SK-N-SH (cell line): ENCODE measurements around the gene TPM4. TPM values are rescaled to one million over a fixed set of nuclear protein-coding genes. Genes with fewer than 3 reads are reported as not detected.

ENCODE experiments used
- CTCF ChIA-PET: fragments of 300-600, 350-600 bp; formaldehyde crosslinking; extraction: SDS; loops from one replicate; lab custom pipeline; 2021; lab: Yijun Ruan, JAX
- POLR2A ChIA-PET: fragments of 350-600 bp; sonication (Branson Sonifier 250); formaldehyde crosslinking; extraction: SDS; loops from one replicate; lab custom pipeline; 2020; ENCODE audit warnings: antibody characterized with exemption, inconsistent platforms; lab: Yijun Ruan, JAX
- DNase-seq: peaks from one replicate; pipeline ENCODE4 v3.0.0; 2012
- H2AFZ ChIP-seq: fragments of 200-600 bp; sonication (generic); 2 replicates; pipeline ENCODE4 v1.8.1; 2016; ENCODE audit warnings: antibody characterized with exemption, mild to moderate bottlenecking, low read depth
- H3F3A ChIP-seq: fragments of 200-600 bp; sonication (generic); replicated peaks from 2 replicates; pipeline ENCODE3; 2016; ENCODE audit warnings: antibody characterized with exemption, mild to moderate bottlenecking; ENCODE audit not compliant: insufficient read depth
- H3K27ac ChIP-seq, 2 experiments: fragments of 200-500 bp in 1 of 2; fragments of 200-600 bp in 1 of 2; sonication (Bioruptor generic) in 1 of 2; sonication (generic), shearing (Covaris generic) in 1 of 2; 2 replicates each; pipeline versions ENCODE4 v1.5.1 to v1.6.1; 2014 to 2016; ENCODE audit warnings: low read depth in 2 of 2, inconsistent platforms in 1 of 2, low read length in 1 of 2, mild to moderate bottlenecking in 1 of 2, mixed read lengths in 1 of 2
- H3K27me3 ChIP-seq: fragments of 200-600 bp; sonication (generic), shearing (Covaris generic); 2 replicates; pipeline ENCODE4 v1.6.1; 2016; ENCODE audit warnings: mixed run types; ENCODE audit not compliant: insufficient read depth
- H3K36me3 ChIP-seq, 2 experiments: fragments of 200-500 bp in 1 of 2; fragments of 200-600 bp in 1 of 2; sonication (Bioruptor generic) in 1 of 2; sonication (generic) in 1 of 2; replicated peaks in 1 of 2; 2 replicates each; pipeline versions ENCODE3 to v1.5.1; 2014 to 2016; ENCODE audit warnings: low read length in 1 of 2, mild to moderate bottlenecking in 1 of 2; ENCODE audit not compliant: insufficient read depth in 2 of 2, control insufficient read depth in 1 of 2
- H3K4me1 ChIP-seq, 2 experiments: fragments of 200-500 bp in 1 of 2; fragments of 200-600 bp in 1 of 2; sonication (Bioruptor generic) in 1 of 2; sonication (generic), shearing (Covaris generic) in 1 of 2; 2 replicates each; pipeline versions ENCODE4 v1.5.1 to v1.6.1; 2014 to 2016; ENCODE audit warnings: low read depth in 1 of 2, low read length in 1 of 2, mixed run types in 1 of 2; ENCODE audit not compliant: insufficient read depth in 2 of 2, control insufficient read depth in 1 of 2
- H3K4me2 ChIP-seq: fragments of 200-600 bp; sonication (generic), shearing (Covaris generic); 2 replicates; pipeline ENCODE4 v1.6.1; 2017; ENCODE audit warnings: mixed run types
- H3K4me3 ChIP-seq, 2 experiments: fragments of 200-500 bp in 1 of 2; fragments of 200-600 bp in 1 of 2; sonication (Bioruptor generic) in 1 of 2; sonication (generic), shearing (Covaris generic) in 1 of 2; 2 replicates each; pipeline versions ENCODE4 v1.5.1 to v1.8.1; 2014 to 2016; ENCODE audit warnings: low read depth in 2 of 2, inconsistent platforms in 1 of 2, low read length in 1 of 2, mild to moderate bottlenecking in 1 of 2, mixed read lengths in 1 of 2, moderate library complexity in 1 of 2
- H3K79me2 ChIP-seq: fragments of 200-600 bp; sonication (generic); 2 replicates; pipeline ENCODE4 v1.8.1; 2017; ENCODE audit warnings: mild to moderate bottlenecking; ENCODE audit not compliant: insufficient read depth
- H3K9ac ChIP-seq: fragments of 200-600 bp; sonication (generic); 2 replicates; pipeline ENCODE4 v1.6.1; 2017; ENCODE audit warnings: mixed run types
- H3K9me2 ChIP-seq: fragments of 200-600 bp; sonication (generic); 2 replicates; pipeline ENCODE4 v1.6.1; 2017; ENCODE audit warnings: mixed run types
- H3K9me3 ChIP-seq: fragments of 200-600 bp; sonication (generic); 2 replicates; pipeline ENCODE4 v1.6.1; 2017; ENCODE audit warnings: mixed run types, mild to moderate bottlenecking, moderate library complexity
- H4K20me1 ChIP-seq: fragments of 200-600 bp; sonication (generic); 2 replicates; pipeline ENCODE4 v1.6.1; 2017; ENCODE audit warnings: mild to moderate bottlenecking, mixed run types; ENCODE audit not compliant: insufficient read depth
- CHD2 ChIP-seq: fragments of 150-350 bp; IDR thresholded peaks from 2 replicates; pipeline ENCODE4 v1.6.1; 2018; ENCODE audit warnings: low read length; ENCODE audit not compliant: partially characterized antibody
- EZH2phosphoT487 ChIP-seq: fragments of 200-600 bp; sonication (generic); IDR thresholded peaks from 2 replicates; pipeline ENCODE4 v1.6.1; 2017; ENCODE audit warnings: low read depth, mixed run types, mild to moderate bottlenecking, antibody characterized with exemption, moderate library complexity, borderline replicate concordance
- FOSL2 ChIP-seq: IDR thresholded peaks from 2 replicates; pipeline ENCODE4 v1.4.0; 2012; ENCODE audit warnings: low read depth, mild to moderate bottlenecking, moderate library complexity, borderline replicate concordance
- FOXJ3 ChIP-seq: sonication (generic); formaldehyde crosslinking; IDR thresholded peaks from 2 replicates; pipeline ENCODE4 v1.5.1; 2020; ENCODE audit warnings: mild to moderate bottlenecking, missing genetic modification reagents
- IRF3 ChIP-seq: fragments of 150-350 bp; IDR thresholded peaks from 2 replicates; pipeline ENCODE4 v1.6.1; 2016; ENCODE audit warnings: mild to moderate bottlenecking, low read depth, low read length
- JUND ChIP-seq: IDR thresholded peaks from 2 replicates; pipeline ENCODE4 v1.4.0; 2012
- MEF2A ChIP-seq: IDR thresholded peaks from 2 replicates; pipeline ENCODE4 v1.4.0; 2012; ENCODE audit warnings: low read depth, borderline replicate concordance
- MXI1 ChIP-seq: IDR thresholded peaks from 2 replicates; pipeline ENCODE4 v1.6.1; 2012; ENCODE audit warnings: mild to moderate bottlenecking, low read depth, low read length, improper control_type of control experiment
- NFIC ChIP-seq: IDR thresholded peaks from 2 replicates; pipeline ENCODE4 v1.4.0; 2012; ENCODE audit warnings: borderline replicate concordance
- RAD21 ChIP-seq: IDR thresholded peaks from 2 replicates; pipeline ENCODE4 v1.6.1; 2012; ENCODE audit warnings: mild to moderate bottlenecking, low read length
- REST ChIP-seq: IDR thresholded peaks from 2 replicates; pipeline ENCODE4 v1.6.1; 2012; ENCODE audit warnings: mild to moderate bottlenecking, low read depth, low read length, moderate library complexity
- RXRA ChIP-seq: IDR thresholded peaks from 2 replicates; pipeline ENCODE4 v1.4.0; 2012; ENCODE audit warnings: low read depth, mild to moderate bottlenecking, borderline replicate concordance
- TCF12 ChIP-seq: IDR thresholded peaks from 2 replicates; pipeline ENCODE4 v1.4.0; 2012
- TEAD4 ChIP-seq: IDR thresholded peaks from 2 replicates; pipeline ENCODE4 v1.4.0; 2012; ENCODE audit warnings: mild to moderate bottlenecking, borderline replicate concordance; ENCODE audit not compliant: insufficient read depth
- USF2 ChIP-seq: fragments of 150-350 bp; IDR thresholded peaks from 2 replicates; pipeline ENCODE4 v1.6.1; 2017; ENCODE audit warnings: antibody characterized with exemption, low read length, low read depth, borderline replicate concordance
- WGBS: methylation state at CpG from one replicate; pipeline ENCODE4 v1.1.6; 2017; ENCODE audit warnings: low lambda C conversion rate; 5-methylcytosine and 5-hydroxymethylcytosine counted together
- polyA plus RNA-seq, 3 experiments: library from polyadenylated mRNA; depleted of rRNA; stranded (reverse); fragments of >200 nt; gene quantifications; 2 replicates each; pipeline ENCODE4 v1.2.3, GENCODE V29; 2012
- TF ChIP-seq, protein P1 (sequence below): IDR thresholded peaks from 2 replicates; pipeline ENCODE4 v1.4.0; 2012; ENCODE audit warnings: low read depth, borderline replicate concordance
- TF ChIP-seq, protein P2 (sequence below): IDR thresholded peaks from 2 replicates; pipeline ENCODE4; 2012
- TF ChIP-seq, protein P3 (sequence below): IDR thresholded peaks from 2 replicates; pipeline ENCODE4 v1.4.0; 2012; ENCODE audit warnings: low read depth, borderline replicate concordance

The TPM4 gene
- polyA plus RNA-seq, 1 of the 3 experiments (the other 2 are of a cell fraction), result 440 TPM

DNA sequence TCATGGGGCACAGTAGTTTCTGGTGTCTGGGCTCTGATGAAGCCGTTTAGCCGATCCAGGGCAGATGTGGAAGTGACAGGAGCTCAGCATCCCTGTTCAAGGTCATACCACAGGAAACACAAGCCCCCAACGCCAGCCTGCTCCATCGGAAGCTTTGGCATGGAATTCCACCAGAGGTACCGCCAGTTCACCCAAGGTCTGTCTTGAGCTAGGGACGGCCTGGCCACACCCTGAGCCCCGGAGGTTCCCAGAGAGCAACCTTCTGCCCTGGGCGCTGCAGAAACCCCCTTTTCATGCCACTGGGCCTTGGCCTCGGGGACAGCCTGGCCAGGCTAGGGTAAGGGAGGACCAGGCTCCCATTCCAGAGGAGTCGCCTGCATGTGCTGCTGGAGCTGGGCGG, 39.4 kb upstream of the TPM4 start:
- H2AFZ ChIP-seq, result no peak overlapping the region
- no peaks in the 10 kb centered on the region; a peak in 1 of 4 replicates for H3K4me1 ChIP-seq
- WGBS, result 10% methylated on average over 4 of the region's 11 CpGs
- no peaks in the 10 kb centered on the region for H3F3A ChIP-seq
- TF ChIP-seq RXRA (no peak), IRF3 (no peak), JUND (no peak), REST (no peak), EZH2phosphoT487 (no peak), CHD2 (no peak), NFIC (no peak), FOSL2 (no peak), MEF2A (no peak), TCF12 (no peak), MXI1 (no peak), FOXJ3 (CRISPR knock-in tag) (no peak), RAD21 (no peak), USF2 (no peak), TEAD4 (no peak)
- TF ChIP-seq, protein P1, sequence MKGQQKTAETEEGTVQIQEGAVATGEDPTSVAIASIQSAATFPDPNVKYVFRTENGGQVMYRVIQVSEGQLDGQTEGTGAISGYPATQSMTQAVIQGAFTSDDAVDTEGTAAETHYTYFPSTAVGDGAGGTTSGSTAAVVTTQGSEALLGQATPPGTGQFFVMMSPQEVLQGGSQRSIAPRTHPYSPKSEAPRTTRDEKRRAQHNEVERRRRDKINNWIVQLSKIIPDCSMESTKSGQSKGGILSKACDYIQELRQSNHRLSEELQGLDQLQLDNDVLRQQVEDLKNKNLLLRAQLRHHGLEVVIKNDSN, result no peak
- TF ChIP-seq, protein P2, sequence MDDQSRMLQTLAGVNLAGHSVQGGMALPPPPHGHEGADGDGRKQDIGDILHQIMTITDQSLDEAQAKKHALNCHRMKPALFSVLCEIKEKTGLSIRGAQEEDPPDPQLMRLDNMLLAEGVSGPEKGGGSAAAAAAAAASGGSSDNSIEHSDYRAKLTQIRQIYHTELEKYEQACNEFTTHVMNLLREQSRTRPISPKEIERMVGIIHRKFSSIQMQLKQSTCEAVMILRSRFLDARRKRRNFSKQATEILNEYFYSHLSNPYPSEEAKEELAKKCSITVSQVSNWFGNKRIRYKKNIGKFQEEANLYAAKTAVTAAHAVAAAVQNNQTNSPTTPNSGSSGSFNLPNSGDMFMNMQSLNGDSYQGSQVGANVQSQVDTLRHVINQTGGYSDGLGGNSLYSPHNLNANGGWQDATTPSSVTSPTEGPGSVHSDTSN, result no peak
- TF ChIP-seq, protein P3, sequence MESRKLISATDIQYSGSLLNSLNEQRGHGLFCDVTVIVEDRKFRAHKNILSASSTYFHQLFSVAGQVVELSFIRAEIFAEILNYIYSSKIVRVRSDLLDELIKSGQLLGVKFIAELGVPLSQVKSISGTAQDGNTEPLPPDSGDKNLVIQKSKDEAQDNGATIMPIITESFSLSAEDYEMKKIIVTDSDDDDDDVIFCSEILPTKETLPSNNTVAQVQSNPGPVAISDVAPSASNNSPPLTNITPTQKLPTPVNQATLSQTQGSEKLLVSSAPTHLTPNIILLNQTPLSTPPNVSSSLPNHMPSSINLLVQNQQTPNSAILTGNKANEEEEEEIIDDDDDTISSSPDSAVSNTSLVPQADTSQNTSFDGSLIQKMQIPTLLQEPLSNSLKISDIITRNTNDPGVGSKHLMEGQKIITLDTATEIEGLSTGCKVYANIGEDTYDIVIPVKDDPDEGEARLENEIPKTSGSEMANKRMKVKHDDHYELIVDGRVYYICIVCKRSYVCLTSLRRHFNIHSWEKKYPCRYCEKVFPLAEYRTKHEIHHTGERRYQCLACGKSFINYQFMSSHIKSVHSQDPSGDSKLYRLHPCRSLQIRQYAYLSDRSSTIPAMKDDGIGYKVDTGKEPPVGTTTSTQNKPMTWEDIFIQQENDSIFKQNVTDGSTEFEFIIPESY, result no peak
- POLR2A ChIA-PET, result no interaction called here
- no peaks in the 10 kb centered on the region for H4K20me1 ChIP-seq
- no peak overlapping the region for H3K4me2 ChIP-seq
- no peak overlapping the region for H3K9ac ChIP-seq
- CTCF ChIA-PET, result interaction anchor here (0.9 to 1.7 kb wide), 2 partner anchors 9 to 75 kb away, joined by 3 to 5 read pairs; partner anchors contain the start of gene RAB8A
- no peak for DNase-seq
- H3K9me3 ChIP-seq, result no peaks in the 10 kb centered on the region
- H3K4me3 ChIP-seq, result no peak overlapping the region
- H3K36me3 ChIP-seq, result no peaks in the 10 kb centered on the region
- H3K27ac ChIP-seq, result no peak overlapping the region
- H3K79me2 ChIP-seq, result no peaks in the 10 kb centered on the region
- no peaks in the 10 kb centered on the region; the same call in 1 of the 2 replicates for H3K27me3 ChIP-seq
- H3K9me2 ChIP-seq, result no peaks in the 10 kb centered on the region
